ENCODE measurements around the gene CD58.
"Not testable (repeated sequence)": the region's sequence is repeated elsewhere in the genome, so short reads cannot be mapped to it uniquely, and the experiment has no call there.

Gene CD58

GRCh38 chr1:116571215-116571919, 541 bp upstream of the CD58 start:
- no peak for DNase-seq

GRCh38 chr1:116569776-116570357, 959 bp downstream of the CD58 start:
- peak in 2 of 56 donors; percentile 25 to 39 for DNase-seq

GRCh38 chr1:116569381-116569670, 1.5 kb downstream of the CD58 start:
- no peak for DNase-seq

- no peak for DNase-seq
Observed at GRCh38 chr1:116568662-116569380, 2.0 kb downstream of the CD58 start.

GRCh38 chr1:116567790-116568661, 2.8 kb downstream of the CD58 start:
- no peak for DNase-seq

- no peak for DNase-seq
Observed at GRCh38 chr1:116565222-116565621, 5.6 kb downstream of the CD58 start.

GRCh38 chr1:116564426-116564825, 6.4 kb downstream of the CD58 start:
- no peak for DNase-seq

- not testable (repeated sequence) for DNase-seq
Observed at GRCh38 chr1:116562465-116562864, 8.4 kb downstream of the CD58 start.

GRCh38 chr1:116561563-116561962, 9.3 kb downstream of the CD58 start:
- DNase-seq: no peak

- no peak for DNase-seq
Observed at GRCh38 chr1:116560704-116561490, 9.9 kb downstream of the CD58 start.

GRCh38 chr1:116559304-116559761, 11.5 kb downstream of the CD58 start:
- no peak for DNase-seq

GRCh38 chr1:116558571-116558970, 12.3 kb downstream of the CD58 start:
- DNase-seq: no peak

- DNase-seq: no peak
Observed at GRCh38 chr1:116558140-116558549, 12.7 kb downstream of the CD58 start.

GRCh38 chr1:116557323-116557878, 13.4 kb downstream of the CD58 start:
- no peak for DNase-seq

- DNase-seq: no peak
Observed at GRCh38 chr1:116556289-116557006, 14.4 kb downstream of the CD58 start.

- no peak for DNase-seq
Observed at GRCh38 chr1:116554924-116555323, 15.9 kb downstream of the CD58 start.

GRCh38 chr1:116553386-116554115, 17.3 kb downstream of the CD58 start:
- DNase-seq: no peak

GRCh38 chr1:116546354-116546977, 24.4 kb downstream of the CD58 start:
- no peak for DNase-seq

GRCh38 chr1:116545359-116545705, 25.5 kb downstream of the CD58 start:
- DNase-seq: no peak
